Activated CD4-positive, CD25-positive, alpha-beta regulatory T cell treated with anti-CD3 and anti-CD28 coated beads, Interleukin-2, amount 50 U/mL, for 72 hours (primary cell): Measurements from ENCODE around the gene STIM2.
"Not testable (repeated sequence)": the region's sequence is repeated elsewhere in the genome, so short reads cannot be mapped to it uniquely, and the experiment has no call there.

Experiments
- DNase-seq: peaks from one replicate; pipeline ENCODE4 v3.0.0; 2021

The STIM2 gene

DNA sequence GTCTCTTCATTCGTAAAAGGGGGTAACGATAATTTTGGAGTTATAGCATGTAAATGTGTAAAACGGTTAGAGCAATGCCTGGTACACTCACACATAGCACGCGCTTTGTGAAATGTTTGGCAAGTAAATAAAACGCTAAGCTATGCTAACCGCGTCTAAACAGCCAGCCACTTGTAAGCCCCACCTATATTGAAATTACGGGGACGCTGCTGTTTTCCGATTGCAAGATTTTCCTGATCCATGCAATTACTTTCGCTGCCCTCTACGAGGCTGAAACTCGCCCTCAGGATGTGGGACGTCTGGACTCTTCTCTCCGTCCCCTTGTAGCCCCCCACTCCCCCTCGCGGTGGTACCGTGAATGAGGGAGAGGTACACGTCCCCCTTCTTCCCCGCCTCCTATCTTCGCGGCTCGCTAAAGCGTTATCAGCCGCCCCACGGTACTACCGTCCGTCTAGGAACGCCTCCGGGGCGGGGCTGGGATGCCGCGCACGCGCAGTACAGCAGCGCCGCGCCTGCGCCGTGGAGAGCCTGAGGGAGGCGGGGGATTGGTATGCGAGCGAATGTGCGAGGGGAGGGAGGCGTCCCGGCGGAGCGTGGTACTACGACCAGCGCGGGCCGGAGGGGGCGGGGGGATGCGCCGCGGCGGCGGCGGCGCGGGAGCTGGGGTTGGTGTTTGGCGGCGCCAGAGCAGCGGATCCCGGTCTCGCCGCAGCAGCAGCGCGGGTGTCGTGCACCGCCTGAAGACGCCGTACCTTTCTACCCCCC is at the start of gene STIM2:
Gene STIM2, plus strand, starts transcription at position 685 of the 765 bp plus-strand sequence.
- DNase-seq = peak; percentile 99

DNA sequence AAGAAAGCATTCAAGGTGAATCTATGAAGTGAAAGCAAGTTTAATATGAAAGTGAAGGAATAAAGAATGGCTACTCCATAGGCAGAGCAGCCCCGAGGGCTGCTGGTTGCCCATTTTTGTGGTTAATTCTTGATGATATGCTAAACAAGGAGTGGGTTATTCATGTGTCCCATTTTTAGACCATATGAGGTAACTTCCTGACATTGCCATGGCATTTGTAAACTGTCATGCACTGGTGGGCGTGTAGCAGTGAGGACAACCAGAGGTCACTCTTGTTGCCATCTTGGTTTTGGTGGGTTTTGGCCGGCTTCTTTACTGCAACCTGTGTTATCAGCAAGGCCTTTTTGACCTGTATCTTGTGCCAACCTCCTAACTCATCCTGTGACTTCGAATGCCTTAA is 49.1 kb upstream of the STIM2 start:
- DNase-seq = not testable (repeated sequence)

DNA sequence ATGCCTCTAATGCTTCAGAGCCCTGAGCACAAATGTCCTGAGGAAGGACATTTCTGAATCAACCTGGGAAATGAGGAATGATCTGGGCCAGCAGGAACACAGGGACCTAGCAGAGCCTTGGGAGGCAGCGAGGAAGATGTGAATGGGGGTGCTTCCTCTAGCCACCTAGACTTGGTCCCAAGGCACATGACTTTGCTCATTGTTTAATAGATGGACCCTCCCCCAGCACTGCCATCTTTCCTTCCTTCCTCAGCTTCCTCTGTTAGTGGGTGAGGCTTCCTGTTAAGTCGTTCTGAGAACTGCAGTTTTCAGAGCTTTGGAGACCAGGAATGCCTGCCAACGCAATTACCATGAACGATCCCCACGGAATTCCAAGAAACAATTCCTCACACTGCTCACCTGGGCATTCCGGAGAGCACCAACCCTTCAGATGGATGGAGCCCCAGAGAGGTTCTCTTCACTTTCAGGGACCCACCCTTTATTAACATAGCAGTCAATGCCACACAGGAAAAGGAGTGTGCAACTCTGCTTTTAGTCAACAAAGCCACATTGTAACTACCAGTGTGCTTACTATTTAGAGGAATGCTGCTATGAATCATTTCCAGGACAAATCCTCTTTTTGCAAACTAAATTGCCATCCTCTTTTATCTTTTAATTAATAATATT is 48.5 kb upstream of the STIM2 start:
- DNase-seq = no peak

DNA sequence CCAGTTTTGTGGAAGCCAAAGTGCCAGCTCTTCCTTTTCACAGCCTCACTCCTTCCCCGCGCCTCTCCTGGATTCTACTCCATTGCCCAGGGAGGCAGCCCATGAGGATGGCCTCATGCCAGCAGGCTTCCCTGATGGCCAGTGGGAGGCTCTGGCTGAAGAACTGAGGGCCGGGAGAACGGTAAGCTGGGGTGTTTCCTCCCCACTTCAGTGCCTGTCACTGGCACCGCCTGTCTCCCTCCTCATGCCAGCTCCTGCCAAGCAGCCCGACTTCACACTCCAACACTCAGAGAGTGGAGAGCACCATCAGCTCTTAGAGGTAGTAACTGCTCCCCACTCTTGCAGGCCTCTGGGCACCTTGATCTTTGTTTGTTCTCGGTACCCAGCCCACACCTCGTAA is 46.9 kb upstream of the STIM2 start:
- no peak for DNase-seq

DNA sequence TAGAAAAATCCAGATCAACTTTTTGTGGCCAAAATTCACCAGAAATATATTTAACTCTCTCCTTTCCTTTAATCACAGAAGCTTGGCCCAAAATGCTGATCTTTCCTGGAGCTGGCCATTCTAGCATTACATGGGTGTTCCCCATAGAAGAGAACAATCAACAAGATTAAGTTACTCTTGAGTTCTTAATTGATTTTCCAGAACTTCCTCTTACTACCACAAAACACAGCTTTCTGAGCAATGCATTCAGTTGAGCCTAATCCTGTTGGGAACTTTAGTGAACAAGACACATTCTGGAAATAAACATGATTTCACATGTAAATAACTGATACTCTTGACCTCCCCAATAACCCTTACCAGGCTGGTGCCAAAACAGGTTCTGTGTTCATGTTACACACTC is 45.4 kb upstream of the STIM2 start:
- DNase-seq = no peak

DNA sequence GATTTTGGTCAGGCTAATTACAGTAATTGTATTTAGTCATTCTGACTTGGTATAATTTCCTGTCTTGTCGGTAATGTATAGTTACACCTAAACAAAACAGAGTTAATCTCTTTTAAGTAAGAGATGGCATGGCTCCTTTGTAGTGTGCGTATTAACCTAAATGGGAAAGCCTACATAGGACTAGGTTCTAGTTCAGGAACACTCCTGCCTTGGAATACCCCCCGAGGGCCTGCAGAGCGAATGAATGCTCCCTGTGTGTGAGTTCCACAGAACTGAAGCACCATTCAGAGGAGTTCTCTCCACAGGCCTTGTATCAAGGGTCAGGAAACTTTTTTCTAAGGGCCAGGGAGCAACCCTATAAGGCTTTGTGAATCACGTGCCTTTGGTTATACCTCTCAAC is 44.9 kb upstream of the STIM2 start:
- DNase-seq = no peak

DNA sequence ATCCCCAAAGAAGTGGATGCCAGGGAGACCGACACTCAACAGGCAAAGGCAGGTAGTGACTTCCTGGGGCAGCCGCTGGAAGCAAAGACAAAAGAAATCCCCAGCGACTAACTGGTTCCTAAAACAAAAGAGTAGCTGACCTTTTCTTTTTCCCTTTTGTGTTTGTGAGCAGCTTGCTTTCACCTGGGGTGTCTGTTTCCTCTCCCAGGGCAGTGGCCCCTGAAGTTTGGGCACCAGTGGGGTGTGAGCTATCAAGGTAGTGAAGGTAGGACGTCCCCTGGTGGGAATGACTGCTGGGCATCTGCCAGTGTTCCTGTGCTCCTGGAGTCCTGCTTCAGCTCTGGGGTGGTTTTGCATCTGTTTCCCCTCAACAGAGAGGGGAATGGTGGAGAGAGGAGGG is 41.6 kb upstream of the STIM2 start:
- no peak for DNase-seq

DNA sequence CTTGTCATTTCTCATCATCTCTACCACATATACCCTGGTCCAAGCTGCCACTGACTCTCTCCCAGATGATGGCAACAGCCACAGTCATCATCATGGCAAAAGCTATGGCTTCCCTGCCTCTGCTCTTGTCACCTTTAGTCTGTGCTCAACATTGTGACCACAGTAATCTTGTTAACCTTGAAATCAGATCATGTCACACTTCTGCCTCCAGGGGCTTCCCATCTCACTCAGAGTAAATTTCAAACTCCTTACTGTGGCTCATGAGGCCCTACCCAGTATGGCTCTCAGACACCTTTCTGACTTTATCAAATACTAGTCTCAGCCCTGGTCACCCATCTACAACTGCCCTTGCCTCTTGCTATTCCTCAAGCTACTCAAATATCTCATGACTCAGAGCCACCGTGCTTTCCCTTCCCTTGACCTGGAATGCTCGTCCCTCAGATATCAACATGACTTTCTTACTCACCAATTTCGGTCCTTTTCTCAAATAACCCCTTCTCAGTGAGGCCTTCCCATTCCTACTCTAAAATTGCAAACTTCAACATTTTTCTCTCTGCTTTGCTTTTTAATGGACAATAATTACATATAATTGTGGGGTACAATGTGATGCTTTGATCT is 41.1 kb upstream of the STIM2 start:
- no peak for DNase-seq

DNA sequence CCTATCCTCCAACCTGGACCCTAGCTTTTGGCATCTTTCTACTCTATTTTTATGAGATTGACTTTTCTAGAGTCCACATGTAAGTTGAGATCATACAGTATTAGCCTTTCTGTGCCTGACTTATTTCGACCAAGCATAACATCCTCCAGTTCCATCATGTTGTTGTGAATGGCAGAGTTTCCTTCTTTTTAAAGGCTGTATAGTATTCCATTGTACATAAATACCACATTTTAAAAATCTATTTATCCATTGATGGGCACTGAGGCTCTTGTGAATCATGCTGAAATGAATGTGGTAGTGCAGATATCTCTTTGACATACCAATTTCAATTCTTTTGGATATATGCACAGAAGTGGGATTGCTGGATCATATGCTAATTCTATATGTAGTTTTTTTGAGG is 40.3 kb upstream of the STIM2 start:
- no peak for DNase-seq

DNA sequence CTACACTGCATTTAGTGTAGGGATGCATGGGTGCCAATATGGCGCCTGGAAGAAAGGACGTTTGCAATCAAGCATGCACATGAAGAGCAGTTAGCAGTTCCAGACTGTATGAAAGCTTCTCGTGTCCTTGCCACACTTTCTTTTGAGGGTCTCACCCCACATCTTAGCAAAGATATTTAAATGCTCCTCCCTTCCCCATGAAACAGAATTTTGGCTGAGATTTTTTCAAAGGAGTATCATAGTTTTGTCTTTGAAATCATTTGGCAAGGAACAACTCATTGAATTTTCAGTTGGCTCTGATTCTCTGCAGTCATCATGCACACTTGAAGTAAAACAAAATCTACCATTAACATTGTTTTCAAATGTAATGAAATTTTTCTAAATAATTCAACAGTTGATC is 39.6 kb upstream of the STIM2 start:
- no peak for DNase-seq

DNA sequence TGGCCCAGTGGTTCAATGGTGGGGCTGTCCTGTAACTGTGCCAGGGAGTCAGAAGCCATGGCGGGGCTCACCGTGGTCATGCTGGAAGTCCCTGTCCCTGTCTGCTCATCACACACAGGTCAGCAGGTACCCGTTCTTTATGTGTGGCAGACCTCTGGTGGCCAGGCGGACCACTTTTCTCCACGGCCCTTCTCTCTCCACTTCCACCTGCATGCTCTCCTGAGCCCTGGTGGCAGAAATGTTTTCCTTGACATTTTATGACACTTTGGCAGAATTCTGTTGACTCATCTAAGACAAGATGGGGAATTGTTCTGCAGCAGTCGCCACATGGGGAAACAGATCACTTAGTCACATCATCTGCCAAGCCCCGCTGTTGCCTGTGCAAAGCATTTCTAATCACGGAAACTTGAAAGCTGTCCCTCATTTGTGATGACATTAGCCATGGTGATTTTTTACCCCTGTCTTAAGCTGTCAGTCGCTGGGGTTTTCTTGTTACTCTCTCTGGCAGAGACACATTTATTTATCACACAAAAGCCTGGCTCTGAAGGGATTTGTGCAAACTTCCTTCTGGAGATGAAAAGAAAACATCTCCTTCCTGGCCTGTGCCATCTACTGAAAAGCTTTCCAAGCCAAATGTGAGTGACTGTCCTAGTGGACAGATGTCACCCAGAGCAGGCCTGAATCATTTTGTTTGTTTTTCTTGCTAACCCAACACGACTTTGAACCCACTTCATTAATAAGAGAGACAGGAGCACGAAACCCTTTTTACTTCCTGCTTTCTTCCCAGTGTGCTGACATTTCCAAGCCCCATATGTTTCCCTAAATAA is 38.8 kb upstream of the STIM2 start:
- DNase-seq = no peak

DNA sequence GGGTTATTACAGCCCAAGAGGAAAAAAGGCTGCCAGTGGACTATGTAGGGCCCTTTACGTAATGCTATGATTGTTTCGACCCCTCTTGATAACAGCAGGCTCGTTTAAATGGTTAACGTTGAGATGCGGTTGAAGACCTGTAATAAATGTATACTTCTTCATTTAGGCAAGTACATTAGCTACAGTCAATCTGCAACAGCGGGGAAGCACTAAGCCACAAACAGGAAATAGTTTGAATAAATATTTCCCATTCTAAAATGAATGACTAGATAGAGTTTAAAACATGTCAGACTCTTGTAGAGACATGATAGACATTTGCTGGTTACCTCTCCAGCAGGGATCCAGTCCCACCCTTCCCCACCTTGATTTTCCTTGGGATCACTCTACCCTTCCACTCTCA is 38.1 kb upstream of the STIM2 start:
- no peak for DNase-seq

DNA sequence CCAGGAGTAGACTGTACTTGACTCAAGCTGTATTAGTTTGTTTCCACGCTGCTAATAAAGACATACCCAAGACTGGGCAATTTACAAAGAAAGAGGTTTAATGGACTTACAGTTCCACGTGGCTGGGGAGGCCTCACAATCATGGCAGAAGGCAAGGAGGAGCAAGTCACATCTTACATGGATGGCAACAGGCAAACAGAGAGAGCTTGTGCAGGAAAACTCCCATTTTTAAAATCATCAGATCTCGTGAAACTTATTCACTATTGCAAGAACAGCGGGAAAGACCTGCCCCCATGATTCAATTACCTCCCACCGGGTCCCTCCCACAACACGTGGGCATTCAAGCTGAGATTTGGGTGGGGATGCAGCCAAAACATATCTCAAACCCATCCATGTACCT is 37.7 kb upstream of the STIM2 start:
- DNase-seq = not testable (repeated sequence)

DNA sequence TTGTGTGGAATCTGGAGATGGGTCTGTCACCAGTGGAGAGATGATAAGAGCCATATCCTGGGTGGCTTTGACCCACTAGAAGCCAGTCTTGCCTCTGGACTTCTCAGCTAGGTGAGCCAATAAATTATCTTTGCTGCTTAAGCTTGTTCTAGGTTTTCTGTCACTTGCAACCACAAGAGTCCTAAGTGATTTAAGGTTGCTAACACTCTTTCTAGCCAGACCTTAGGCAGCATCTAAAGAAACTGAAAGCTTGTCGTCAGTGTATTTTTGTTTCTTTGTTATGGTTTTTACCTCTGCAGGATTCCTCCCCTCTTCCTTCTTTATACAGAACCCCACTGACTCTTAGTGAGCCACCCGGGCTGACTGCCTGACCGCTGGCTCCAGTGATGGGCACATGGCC is 37.1 kb upstream of the STIM2 start:
- no peak for DNase-seq

DNA sequence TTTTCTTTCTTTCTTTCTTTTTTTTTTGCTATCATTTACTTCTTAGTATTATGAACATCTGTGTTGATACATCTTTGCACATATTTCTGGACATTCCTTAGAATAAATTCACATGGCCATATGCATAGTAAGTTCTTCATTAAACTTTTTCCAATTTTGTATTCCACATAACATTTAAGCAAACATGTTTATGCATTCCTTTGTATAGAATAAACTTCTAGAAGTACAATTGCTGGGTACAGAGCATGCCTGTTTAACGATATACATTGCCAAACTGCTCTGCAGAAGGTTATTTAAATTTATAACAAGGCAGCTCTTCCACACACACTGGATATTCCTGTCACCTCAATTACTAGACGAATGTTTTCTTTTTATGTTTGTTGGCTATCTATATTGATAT is 36.0 kb upstream of the STIM2 start:
- no peak for DNase-seq

DNA sequence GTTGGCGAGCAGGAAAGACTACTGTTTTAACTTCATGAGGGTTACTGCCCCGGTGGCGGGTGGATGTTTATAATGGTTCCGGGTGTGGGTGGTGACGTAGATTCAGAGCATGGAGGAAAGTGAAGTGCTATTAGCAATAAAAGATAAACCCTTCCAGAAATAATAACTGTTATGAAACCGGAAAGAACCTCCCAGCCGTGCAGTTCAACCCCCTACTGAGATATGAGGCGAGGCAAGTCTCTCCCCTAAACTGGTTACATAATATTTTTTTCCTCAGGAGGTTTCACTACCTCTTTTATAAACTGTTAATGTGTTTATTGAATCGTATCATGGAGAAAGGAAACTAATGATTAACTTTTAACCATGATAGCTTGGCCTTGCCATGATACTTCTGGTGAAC is 33.9 kb upstream of the STIM2 start:
- no peak for DNase-seq

DNA sequence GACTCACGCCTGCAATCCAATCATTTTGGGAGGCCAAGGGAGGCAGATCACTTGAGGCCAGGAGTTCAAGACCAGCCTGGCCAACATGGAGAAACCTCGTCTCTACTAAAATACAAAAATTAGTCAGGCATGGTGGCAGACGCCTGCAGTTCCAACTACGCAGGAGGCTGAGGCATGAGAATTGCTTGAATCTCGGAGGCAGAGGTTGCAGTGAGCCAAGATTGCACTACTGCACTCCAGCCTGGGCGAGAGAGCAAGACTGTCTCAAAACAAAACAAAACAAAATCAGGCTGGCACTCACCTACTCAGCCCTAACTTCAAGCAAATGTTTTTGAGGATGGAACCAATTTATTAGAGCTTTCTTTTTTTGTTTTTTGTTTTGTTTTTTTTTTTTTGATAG is 33.3 kb upstream of the STIM2 start:
- DNase-seq = not testable (repeated sequence)

DNA sequence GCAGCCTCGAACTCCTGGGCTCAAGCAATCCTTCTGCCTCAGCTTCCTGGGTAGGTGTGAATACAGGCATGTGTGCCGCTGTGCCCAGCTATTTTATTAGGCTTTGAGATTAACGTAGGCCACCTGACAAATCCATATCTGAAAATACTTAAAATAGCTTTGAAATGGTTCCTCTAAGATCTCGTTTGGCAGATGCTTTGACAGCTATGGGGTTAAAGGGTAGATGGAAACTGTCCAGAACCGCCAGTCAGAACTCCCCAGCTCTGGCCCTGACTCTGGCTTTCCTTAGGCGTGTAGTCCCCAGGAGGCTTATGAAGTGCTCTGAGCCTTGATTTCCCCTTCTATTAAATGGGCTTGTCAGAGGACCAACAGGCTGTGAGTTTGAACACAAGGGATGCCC is 32.8 kb upstream of the STIM2 start:
- no peak for DNase-seq

DNA sequence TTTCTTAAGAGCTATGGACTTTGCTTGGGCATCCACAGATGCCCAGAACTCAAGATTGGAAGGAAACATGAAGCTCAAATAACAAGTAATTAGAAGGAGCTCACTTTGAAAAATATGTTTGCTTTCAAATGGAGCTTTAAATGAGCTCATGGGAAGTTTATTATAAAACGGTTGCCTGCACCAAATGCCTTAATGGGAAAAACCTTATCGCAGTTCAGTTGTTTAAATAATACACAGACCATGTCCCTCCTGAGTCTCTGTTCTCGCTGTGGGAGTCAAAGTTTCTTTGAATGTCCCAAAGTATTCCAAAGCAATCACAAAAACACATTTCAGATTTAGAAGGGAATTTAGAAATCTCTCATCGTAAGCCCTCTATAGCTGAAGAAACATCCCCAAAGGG is 31.6 kb upstream of the STIM2 start:
- DNase-seq = no peak

DNA sequence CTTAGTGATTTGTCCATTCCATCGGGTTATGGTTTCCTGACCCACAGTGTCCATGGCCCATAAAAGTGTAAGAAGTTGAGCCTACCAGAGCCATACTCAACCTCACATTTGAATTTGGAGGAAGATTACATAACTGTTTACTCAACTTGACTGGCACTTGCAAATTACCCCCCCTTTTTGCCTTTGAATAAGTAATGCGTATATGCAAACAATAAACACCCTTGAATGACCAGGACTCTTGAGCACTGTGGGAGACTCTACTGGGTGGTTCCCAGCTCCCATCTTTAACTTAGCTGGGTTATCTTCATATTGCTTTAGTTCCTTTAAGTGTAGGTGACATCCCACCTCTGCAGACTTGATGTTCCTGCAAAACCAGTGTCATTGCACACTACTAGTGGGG is 30.6 kb upstream of the STIM2 start:
- DNase-seq = no peak

DNA sequence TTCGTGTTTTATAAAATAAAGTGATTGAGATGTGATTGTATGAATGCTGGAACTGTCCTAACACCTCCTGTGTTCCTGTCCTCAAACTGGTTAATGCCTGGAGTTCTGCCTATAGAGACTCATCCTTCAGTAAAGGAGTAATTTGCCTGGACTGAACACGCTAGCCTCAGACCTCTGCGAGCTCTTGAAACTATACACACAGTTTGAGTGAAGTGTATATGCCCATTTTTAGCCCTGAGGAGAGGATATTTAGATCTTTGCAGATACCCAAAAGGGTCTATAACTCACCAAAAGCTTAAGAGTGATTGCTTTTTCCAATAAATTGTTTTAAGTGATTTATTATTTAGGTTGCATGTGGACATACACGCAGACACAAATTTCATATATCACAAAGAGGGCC is 29.9 kb upstream of the STIM2 start:
- no peak for DNase-seq

DNA sequence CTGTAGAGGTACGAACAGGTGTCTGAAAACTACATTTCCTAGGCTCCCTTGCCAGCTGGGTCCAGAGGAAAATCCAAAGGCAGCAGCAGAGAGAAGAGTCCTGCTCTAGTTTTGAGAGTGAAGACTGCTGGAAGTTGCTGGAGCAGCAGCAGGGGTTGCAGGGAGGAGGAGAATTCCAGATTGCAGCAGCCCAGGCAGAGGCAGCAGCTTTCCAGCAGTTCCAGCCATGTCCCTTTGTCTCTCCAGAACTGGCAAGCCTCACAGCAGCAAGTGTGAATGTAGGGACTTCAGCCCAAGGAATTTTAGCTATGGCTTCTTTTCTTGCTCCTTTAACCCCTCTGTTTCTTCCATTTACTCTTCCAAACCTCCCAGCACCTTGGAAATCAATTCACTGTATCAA is 24.1 kb upstream of the STIM2 start:
- no peak for DNase-seq
